Skeletal muscle cell (primary cell): ENCODE measurements around the gene CCSAP.
A peak's percentile ranks its signal among the peaks of the same experiment; 100 is the strongest.

Experiments
- DNase-seq: peaks from one replicate; pipeline ENCODE4 v3.0.0-alpha.2; 2010; ENCODE audit warnings: low read depth
- H3K4me3 ChIP-seq: 2 replicates; pipeline ENCODE4 v1.5.1; 2011; ENCODE audit warnings: low read depth, mild to moderate bottlenecking, control low read depth, low read length, moderate library complexity

The CCSAP gene

DNA sequence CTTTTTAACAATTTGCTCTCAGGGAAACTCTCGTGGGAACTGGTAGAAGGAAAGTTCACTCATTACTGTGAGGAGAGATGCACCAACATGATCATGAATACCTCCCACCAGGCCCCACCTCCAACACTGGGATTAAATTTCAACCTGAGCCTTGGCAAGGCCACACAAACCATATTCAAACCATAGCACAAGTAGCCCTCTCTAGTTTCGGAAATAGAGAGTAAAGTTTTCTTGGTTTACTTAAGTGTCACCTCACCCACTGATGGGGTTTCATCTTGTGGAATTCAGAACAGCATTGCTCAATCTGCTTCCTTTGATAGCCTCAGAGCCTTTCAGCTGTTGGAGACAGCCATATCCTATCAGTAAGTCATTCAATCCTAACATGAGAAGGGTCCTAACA is 25.5 kb upstream of the CCSAP start:
- no peak for DNase-seq
- no peak overlapping the region for H3K4me3 ChIP-seq

GRCh38 chr1:229365569-229365968 is 22.7 kb upstream of the CCSAP start:
- DNase-seq, result no peak
- H3K4me3 ChIP-seq, result no peak overlapping the region

- DNase-seq, result no peak
- H3K4me3 ChIP-seq, result no peak overlapping the region
Observed at GRCh38 chr1:229364207-229365065, 21.6 kb upstream of the CCSAP start.

DNA sequence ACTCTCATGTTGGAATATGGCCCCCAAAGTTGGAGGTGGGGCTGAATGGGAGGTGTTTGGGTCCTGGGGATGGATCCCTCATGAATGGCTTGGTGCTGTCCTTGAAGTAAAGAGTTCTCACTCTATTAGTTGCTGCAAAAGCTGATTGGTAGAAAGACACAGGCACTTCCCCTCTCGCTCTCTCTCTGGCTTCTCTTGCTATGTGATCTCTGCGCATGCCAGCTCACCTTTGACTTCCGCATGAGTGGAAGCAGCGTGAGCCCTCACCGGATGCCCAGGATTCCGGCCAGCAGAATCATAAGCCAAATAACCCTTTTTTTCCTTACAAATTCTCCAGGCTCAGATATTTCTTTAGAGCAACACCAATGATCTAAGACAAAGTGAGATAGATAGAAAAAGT is 20.9 kb upstream of the CCSAP start:
- DNase-seq, result no peak
- H3K4me3 ChIP-seq, result no peak overlapping the region

DNA sequence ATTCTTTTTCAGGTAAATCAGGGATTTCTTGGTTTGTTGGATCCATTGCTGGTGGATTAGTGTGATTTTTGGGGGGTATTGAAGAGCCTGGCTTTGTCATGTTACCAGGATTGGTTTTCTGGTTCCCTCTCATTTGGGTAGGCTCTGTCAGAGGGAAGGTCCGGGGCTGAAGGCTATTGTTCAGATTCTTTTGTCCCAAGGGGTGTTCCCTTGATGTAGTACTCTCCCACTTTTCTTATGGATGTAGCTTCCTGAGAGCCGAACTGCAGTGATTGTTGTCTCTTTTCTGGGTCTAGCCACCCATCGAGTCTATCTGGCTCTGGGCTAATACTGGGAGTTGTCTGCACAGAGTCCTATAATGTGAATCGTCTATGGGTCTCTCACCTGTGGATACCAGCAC is 17.6 kb upstream of the CCSAP start:
- H3K4me3 ChIP-seq, result no peak overlapping the region
- no peak for DNase-seq

DNA sequence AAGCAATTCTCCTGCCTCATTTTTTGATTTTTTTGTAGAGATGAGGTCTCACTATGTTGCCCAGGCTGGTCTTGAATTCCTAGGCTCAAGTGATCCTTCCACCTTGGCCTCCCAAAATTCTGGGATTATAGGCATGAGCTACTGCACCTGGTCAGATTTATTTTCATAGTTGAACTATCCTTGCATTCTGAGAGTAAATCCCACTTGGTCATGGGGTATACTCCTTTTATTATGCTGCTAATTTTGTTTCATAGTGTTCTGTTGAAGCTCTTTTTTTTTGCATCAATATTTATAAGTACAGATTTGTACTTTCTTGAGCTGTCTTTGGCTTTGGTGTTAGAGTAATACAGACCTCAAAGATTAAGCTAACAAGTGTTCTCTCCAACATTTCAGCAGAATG is 12.8 kb upstream of the CCSAP start:
- DNase-seq, result no peak
- no peak overlapping the region for H3K4me3 ChIP-seq

- DNase-seq, result no peak
- no peak overlapping the region for H3K4me3 ChIP-seq
Observed at GRCh38 chr1:229354226-229354625, 11.4 kb upstream of the CCSAP start.

GRCh38 chr1:229352975-229353374 is 10.1 kb upstream of the CCSAP start:
- no peak overlapping the region for H3K4me3 ChIP-seq
- DNase-seq, result no peak

GRCh38 chr1:229349463-229350385 is 6.9 kb upstream of the CCSAP start:
- no peak for DNase-seq
- H3K4me3 ChIP-seq, result no peak overlapping the region

- H3K4me3 ChIP-seq, result no peak overlapping the region
- no peak for DNase-seq
Observed at GRCh38 chr1:229347528-229347927, 4.7 kb upstream of the CCSAP start.

DNA sequence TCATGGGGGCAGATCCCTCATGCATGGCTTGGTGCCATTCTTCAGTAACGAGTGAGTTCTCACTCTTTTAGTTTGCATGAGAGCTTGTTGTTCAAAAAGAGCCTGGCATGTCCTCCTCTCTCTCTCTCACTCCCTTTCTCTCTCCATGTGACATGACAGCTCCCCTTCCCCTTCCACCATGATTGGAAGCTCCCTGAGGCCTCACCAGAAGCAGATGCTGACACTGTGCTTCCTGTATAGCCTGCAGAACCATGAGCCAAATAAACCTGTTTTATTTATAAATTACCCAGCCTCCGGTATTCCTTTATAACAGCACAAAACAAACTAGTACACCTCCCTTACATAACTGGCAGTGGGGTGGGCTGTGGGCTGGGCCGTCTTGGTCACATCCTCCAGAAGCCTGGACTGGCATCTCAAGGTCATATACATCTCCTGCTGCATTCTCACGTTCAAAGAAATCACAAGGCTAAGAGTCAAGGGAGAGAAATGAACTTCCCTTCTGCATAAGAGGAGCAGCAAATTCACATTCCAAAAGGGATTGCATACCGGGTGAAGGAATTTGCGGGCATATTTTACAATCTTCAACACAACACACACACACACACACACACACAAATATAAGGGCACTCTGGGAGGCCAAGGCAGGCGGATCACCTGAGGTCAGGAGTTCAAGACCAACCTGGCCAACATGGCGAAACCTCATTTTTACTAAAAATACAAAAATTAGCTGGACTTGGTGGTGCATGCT is 2.3 kb upstream of the CCSAP start:
- DNase-seq, result no peak
- H3K4me3 ChIP-seq, result no peak overlapping the region

GRCh38 chr1:229344139-229344538 is 1.3 kb upstream of the CCSAP start:
- no peak for DNase-seq
- H3K4me3 ChIP-seq, result no peak overlapping the region

DNA sequence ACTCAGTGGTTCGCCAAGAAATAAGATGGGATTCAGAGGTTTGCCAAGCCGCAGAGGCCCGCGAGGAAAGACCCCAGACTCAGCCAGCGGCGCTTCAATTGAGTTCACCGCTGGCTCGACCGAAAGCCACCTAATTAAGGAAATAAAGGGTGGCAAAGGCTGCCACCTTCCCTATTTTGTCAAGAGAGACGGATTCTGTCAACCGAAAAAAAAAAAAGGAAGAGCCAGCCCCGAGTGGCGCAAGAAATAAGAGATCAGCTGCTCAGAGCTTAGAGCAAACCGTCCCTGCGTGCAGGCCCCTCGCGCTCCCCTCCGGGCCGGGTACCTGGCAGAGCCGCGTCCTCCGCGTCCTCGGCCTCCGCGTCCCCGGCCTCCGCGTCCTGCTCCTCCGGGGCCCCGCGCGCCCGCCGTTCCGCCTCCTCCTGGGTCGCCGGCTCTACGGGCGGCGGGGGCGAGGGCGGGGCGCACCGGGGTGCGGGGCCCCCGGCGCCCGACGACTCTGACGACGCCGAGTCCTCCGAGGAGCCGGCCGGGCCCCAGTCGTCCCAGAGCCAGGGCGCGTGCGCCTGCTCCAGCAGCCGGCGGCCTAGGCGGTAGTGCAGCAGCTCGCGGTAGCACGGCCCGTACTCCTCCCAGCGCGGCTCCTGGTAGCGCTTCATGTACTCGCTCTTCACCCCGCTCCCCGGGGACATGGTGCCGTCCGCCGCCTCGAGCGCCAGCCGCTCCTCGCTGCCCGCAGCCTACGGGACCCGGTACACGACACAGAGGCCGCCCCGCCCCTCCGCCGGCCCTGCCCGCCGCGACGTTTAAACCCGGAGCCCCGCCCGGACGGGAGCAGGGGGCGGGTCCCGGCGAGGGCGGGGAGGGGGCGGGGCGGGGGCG is 832 bp downstream of the CCSAP start:
- peak overlapping the region; percentile 79 for H3K4me3 ChIP-seq
- DNase-seq, result no peak

DNA sequence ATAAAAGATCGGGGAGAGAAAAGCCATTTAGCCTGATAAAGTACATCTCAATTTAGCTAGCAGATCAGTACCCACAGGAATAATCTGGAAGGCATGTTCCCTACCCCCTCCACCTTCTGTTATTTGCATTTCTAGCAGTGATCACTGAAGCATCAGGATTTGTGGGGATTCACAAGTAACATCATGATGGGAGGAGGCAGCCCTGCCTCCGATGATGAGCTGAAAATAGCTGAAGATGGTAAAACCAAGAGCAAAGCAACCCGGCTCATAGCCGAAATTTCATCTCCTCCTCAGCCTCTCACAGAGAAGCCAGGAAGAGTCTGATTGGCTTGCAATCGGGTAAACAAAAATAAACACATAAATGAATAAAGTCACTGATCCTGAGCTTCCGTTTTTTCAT is 2.4 kb downstream of the CCSAP start:
- DNase-seq, result no peak
- H3K4me3 ChIP-seq, result no peak overlapping the region

- H3K4me3 ChIP-seq, result no peak overlapping the region
- no peak for DNase-seq
Observed at GRCh38 chr1:229339520-229339919, 3.3 kb downstream of the CCSAP start.

DNA sequence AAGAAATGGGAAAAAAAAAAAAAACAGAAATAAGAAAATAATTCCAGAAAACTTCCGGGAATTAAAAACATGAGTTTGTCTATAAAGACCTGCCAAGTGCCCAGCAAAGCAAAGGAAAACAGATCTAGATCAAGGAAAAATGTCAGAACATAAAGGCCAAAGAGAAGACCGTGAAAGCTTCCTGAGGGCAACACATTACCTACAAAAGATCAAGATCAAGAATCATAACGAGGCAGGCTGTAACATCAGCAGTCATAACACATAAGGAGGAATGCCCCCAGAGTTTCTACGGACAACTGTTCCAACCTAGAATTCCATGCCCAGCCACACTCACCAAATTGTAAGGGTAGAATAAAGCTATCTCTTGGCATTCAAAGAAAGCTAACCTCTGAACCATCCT is 3.8 kb downstream of the CCSAP start:
- no peak overlapping the region for H3K4me3 ChIP-seq
- no peak for DNase-seq

GRCh38 chr1:229336345-229336744 is 6.5 kb downstream of the CCSAP start:
- DNase-seq, result no peak
- H3K4me3 ChIP-seq, result no peak overlapping the region

DNA sequence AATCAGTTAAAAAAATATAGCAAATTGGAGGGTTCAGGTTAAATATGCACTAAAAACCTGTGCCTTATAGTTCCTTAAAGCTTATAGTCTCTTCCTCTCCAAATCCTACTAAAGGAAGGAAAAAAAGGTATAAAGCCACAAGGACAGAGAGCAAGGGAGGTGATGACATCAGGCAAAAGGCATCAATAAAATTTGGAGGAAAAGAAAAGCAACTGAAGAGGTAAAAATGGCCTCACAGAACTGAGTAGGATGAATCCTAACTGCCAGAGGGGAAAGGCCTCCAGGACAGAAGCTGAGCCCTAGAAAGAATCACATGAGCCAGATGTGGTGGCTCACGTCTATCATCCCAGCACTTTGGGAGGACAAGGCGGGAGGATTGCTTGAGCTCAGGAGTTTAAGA is 8.1 kb downstream of the CCSAP start:
- DNase-seq, result no peak
- no peak overlapping the region for H3K4me3 ChIP-seq

DNA sequence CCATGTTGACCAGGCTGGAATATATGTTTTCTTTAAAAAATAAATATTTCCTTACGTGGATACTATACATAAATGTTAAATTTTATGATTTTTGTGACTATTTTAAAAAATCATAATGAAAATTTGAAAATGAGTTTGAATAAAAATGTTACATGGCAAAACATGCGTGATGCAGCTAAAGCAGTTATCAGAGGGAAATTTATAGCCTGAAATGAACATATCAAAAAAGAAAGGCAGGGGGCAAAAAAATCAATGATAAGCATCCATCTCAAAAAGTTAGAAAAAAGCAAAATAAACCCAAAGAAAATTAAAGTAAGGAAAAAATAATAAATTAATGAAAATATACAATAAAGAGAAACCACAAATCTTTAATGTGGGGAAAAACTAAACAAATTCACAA is 8.6 kb downstream of the CCSAP start:
- no peak overlapping the region for H3K4me3 ChIP-seq
- no peak for DNase-seq
